A673 (cell line): ENCODE measurements around the gene NR6A1. TPM values are rescaled to one million over a fixed set of nuclear protein-coding genes. Genes with fewer than 3 reads are reported as not detected.
A peak's percentile ranks its signal among the peaks of the same experiment; 100 is the strongest.

Source experiments
- BruUV-seq: library from RNA; stranded (reverse); fragments of 400-500 nt; replicated peaks from 2 replicates; lab custom pipeline; 2021; lab: Mats Ljungman, UMichigan
- CTCF ChIA-PET: fragments of 300-600 bp; sonication (Branson Sonifier 250); formaldehyde crosslinking; loops from one replicate; lab custom pipeline; 2022; ENCODE audit warnings: antibody characterized with exemption; lab: Charles Lee
- POLR2A ChIA-PET: fragments of 300-600 bp; sonication (Branson Sonifier 250); formaldehyde crosslinking; loops from one replicate; lab custom pipeline; 2022; ENCODE audit warnings: antibody characterized with exemption; ENCODE audit not compliant: low non-redundant PET; lab: Charles Lee
- DNase-seq: peaks from one replicate; pipeline ENCODE4 v3.0.0-alpha.2; 2015; ENCODE audit warnings: low spot score
- H3K27ac ChIP-seq: fragments of 200-600 bp; sonication (generic); 2 replicates; pipeline ENCODE4 v1.5.1; 2016; ENCODE audit warnings: mixed run types, low read depth, mild to moderate bottlenecking, mixed read lengths, antibody characterized with exemption, low read length; ENCODE audit not compliant: poor library complexity, severe bottlenecking
- H3K27me3 ChIP-seq: fragments of 200-600 bp; sonication (generic); replicated peaks from 2 replicates; pipeline ENCODE4 v1.6.1; 2017; ENCODE audit warnings: mixed run types, low read depth, mild to moderate bottlenecking, mixed read lengths, antibody characterized with exemption, low read length; ENCODE audit not compliant: insufficient read depth, poor library complexity
- H3K36me3 ChIP-seq: fragments of 200-600 bp; sonication (generic); 2 replicates; pipeline ENCODE4 v1.6.1; 2016; ENCODE audit warnings: mixed run types, mild to moderate bottlenecking, mixed read lengths, antibody characterized with exemption, low read length; ENCODE audit not compliant: insufficient read depth, poor library complexity, severe bottlenecking
- H3K4me1 ChIP-seq: fragments of 200-600 bp; sonication (generic); 2 replicates; pipeline ENCODE4 v1.6.1; 2017; ENCODE audit warnings: mixed run types, mild to moderate bottlenecking, mixed read lengths, antibody characterized with exemption, low read length; ENCODE audit not compliant: insufficient read depth, poor library complexity, severe bottlenecking
- H3K4me3 ChIP-seq: fragments of 200-600 bp; sonication (generic); 2 replicates; pipeline ENCODE4 v1.5.1; 2016; ENCODE audit warnings: low read depth, mixed run types, mild to moderate bottlenecking, mixed read lengths, low read length; ENCODE audit not compliant: poor library complexity, severe bottlenecking
- H3K9me3 ChIP-seq: fragments of 200-600 bp; sonication (generic); 2 replicates; pipeline ENCODE4 v1.6.1; 2016; ENCODE audit warnings: mixed run types, low read depth, mild to moderate bottlenecking, mixed read lengths, antibody characterized with exemption, low read length; ENCODE audit not compliant: poor library complexity, severe bottlenecking
- CTCF ChIP-seq: fragments of 300-800, 200-600 bp; sonication (generic); conservative IDR thresholded peaks from 2 replicates; pipeline ENCODE4 v1.5.1; 2017; ENCODE audit warnings: low read depth, mild to moderate bottlenecking, antibody characterized with exemption, low read length, moderate library complexity, mixed read lengths
- EZH2 ChIP-seq: fragments of 200-600 bp; sonication (generic); IDR thresholded peaks from 2 replicates; pipeline ENCODE4 v1.6.1; 2017; ENCODE audit warnings: borderline replicate concordance, low read depth, mild to moderate bottlenecking, mixed read lengths, antibody characterized with exemption, low read length; ENCODE audit not compliant: poor library complexity, severe bottlenecking
- intact Hi-C: fragments of 100-400 bp; cut with micrococcal nuclease; formaldehyde crosslinking; loops from one replicate; pipeline ENCODE4 v1.10.0; 2022; ENCODE audit not compliant: unreplicated experiment
- total RNA-seq: library from RNA; stranded (reverse); gene quantifications from 2 replicates; pipeline ENCODE4 v1.2.3, GENCODE V29; 2021

Gene NR6A1
- total RNA-seq, 1 experiment from 2014 or later, result 5.3 TPM

- POLR2A ChIA-PET, result interaction anchor here (0.8 kb wide), 1 partner anchor 23 kb away, joined by 7 read pairs; no protein-coding TSS in a partner anchor
- Histone ChIP-seq H3K27ac (peak overlapping the region; percentile 83), H3K4me3 (peak overlapping the region; percentile 64), H3K36me3 (no peaks in the 10 kb centered on the region), H3K9me3 (no peaks in the 10 kb centered on the region), H3K27me3 (no peaks in the 10 kb centered on the region), H3K4me1 (peaks cover 32% of the 10 kb centered on the region)
- BruUV-seq, result no TSS peak
- peak; percentile 72 for DNase-seq
- TF ChIP-seq EZH2 (no peak), CTCF (no peak)
- CTCF ChIA-PET, result interaction anchor here (0.7 to 1.4 kb wide), 2 partner anchors 10 to 43 kb away, joined by 3 to 7 read pairs; no protein-coding TSS in a partner anchor
- intact Hi-C loops, result no loop called here
These were observed 110.7 kb downstream of the NR6A1 start for GRCh38 chr9:124660341-124660801.

- ChIA-PET CTCF (interaction anchor here (0.6 kb wide), 1 partner anchor 122 kb away, joined by 5 read pairs; no protein-coding TSS in a partner anchor), POLR2A (interaction anchor here (0.7 kb wide), 1 partner anchor 48 kb away, joined by 3 read pairs; no protein-coding TSS in a partner anchor)
- Histone ChIP-seq H3K27me3 (no peaks in the 10 kb centered on the region), H3K9me3 (no peaks in the 10 kb centered on the region), H3K4me3 (peak overlapping the region; percentile 64), H3K4me1 (peaks cover 35% of the 10 kb centered on the region), H3K36me3 (no peaks in the 10 kb centered on the region), H3K27ac (peak overlapping the region; percentile 83)
- no peak for TF ChIP-seq EZH2
- TF ChIP-seq CTCF, result no peak
- intact Hi-C loops, result no loop called here
- BruUV-seq, result no TSS peak
- DNase-seq, result peak; percentile 87
These were observed 111.9 kb downstream of the NR6A1 start for GRCh38 chr9:124659099-124659659.

GRCh38 chr9:124658165-124659017 lies 112.7 kb downstream of the NR6A1 start:
- Histone ChIP-seq H3K36me3 (no peaks in the 10 kb centered on the region), H3K4me1 (peaks cover 30% of the 10 kb centered on the region), H3K4me3 (peak overlapping the region; percentile 64), H3K27ac (peak overlapping the region; percentile 83), H3K9me3 (no peaks in the 10 kb centered on the region), H3K27me3 (no peaks in the 10 kb centered on the region)
- ChIA-PET POLR2A (interaction anchor here (0.7 kb wide), 2 partner anchors 18 to 49 kb away, joined by 3 to 6 read pairs; no protein-coding TSS in a partner anchor), CTCF (interaction anchor here (0.6 kb wide), 1 partner anchor 41 kb away, joined by 3 read pairs; no protein-coding TSS in a partner anchor)
- TF ChIP-seq CTCF, result no peak
- TF ChIP-seq EZH2, result no peak
- intact Hi-C loops, result no loop called here
- DNase-seq, result peak; percentile 97
- TSS peak; percentile 85 for BruUV-seq
